ENCODE measurements around the gene TPPP2. TPM values are rescaled to one million over a fixed set of nuclear protein-coding genes. Genes with fewer than 3 reads are reported as not detected.

Gene TPPP2
- total and polyA plus RNA-seq, 2 of the 4 experiments (the other 2 are of a cell fraction) = not detected

DNA sequence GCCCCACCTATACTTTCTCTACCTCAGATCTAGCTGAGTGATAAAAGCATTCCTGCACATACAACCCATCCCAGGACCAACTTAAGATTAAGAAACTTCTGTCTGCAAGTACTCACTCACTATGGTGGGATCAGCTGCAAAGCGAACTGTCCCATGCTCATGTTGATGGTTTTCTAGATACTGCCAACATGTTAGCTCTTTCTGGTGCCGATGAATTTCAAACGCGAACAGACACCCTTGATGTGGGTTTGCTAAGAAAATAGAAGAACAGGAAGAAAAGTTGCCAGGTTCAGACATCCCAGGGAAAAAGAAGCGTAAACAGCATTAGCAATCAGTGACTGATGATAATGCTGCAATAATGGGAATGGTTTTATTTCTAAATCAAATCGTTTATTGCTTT lies 32.5 kb upstream of the TPPP2 start:
- no peak for DNase-seq
- H3K4me3 ChIP-seq (ENCODE audit: insufficient read depth, low read depth, low read length) = no peak overlapping the region
- peaks cover 25% of the 10 kb centered on the region for H3K36me3 ChIP-seq (ENCODE audit: control insufficient read depth, insufficient read depth, low read length)
- H3K23ac ChIP-seq (ENCODE audit: low read depth, low read length) = no peak overlapping the region
- CTCF ChIA-PET = interaction anchor here (0.6 kb wide), 3 partner anchors 65 to 548 kb away, joined by 3 to 6 read pairs (median 4); no protein-coding TSS in a partner anchor
- no peak overlapping the region for H3K56ac ChIP-seq (ENCODE audit: extremely low read depth, insufficient read depth, low read length)
- no peak overlapping the region for H2AK5ac ChIP-seq (ENCODE audit: low read depth, low read length)
- H2AFZ ChIP-seq (replicated peaks; ENCODE audit: low read length, poor library complexity) = no peak overlapping the region
- H2BK120ac ChIP-seq (ENCODE audit: low read depth, low read length) = no peak overlapping the region
- no peak overlapping the region for H2BK20ac ChIP-seq (ENCODE audit: low read depth, low read length)
- no peak overlapping the region for H3K27ac ChIP-seq (ENCODE audit: insufficient read depth, low read length)
- 96% methylated on average over 4 of the region's 6 CpGs; no CpG with 5 or more reads in 1 of the 2 experiments for WGBS, 2 experiments (ENCODE audit: extremely low coverage in 2 of 2, insufficient read length in 1 of 2)
- H3K27me3 ChIP-seq (ENCODE audit: control insufficient read depth, insufficient read depth, low read length) = peaks cover 2% of the 10 kb centered on the region
- H2BK15ac ChIP-seq (ENCODE audit: low read depth, low read length) = no peak overlapping the region
- no peak overlapping the region for H3K4me2 ChIP-seq (ENCODE audit: low read depth, low read length)
- H4K5ac ChIP-seq (ENCODE audit: low read depth, low read length) = no peak overlapping the region
- ATAC-seq (ENCODE audit: low read depth) = no peak
- peaks cover 3% of the 10 kb centered on the region for H3K4me1 ChIP-seq (ENCODE audit: control insufficient read depth, insufficient read depth, low read length)
- H3K9me3 ChIP-seq (ENCODE audit: control insufficient read depth, insufficient read depth, low read length) = no peaks in the 10 kb centered on the region
- H3K79me1 ChIP-seq (ENCODE audit: low read depth in 1 of 2, low read length in 2 of 2) = peaks cover 0 to under 1% of the 10 kb centered on the region in 2 experiments; a peak in 1 of 4 replicates
- BruUV-seq (replicated peaks) = no TSS peak
- no peak overlapping the region for H3K18ac ChIP-seq (ENCODE audit: low read depth, low read length)
- H4K91ac ChIP-seq (ENCODE audit: insufficient read depth, low read depth, low read length) = no peak overlapping the region
- H4K20me1 ChIP-seq (ENCODE audit: insufficient read depth, low read length) = no peaks in the 10 kb centered on the region
- H2BK5ac ChIP-seq (ENCODE audit: low read depth, low read length, poor library complexity, severe bottlenecking) = no peak overlapping the region
- no peak overlapping the region for H3K14ac ChIP-seq (replicated peaks; ENCODE audit: low read depth, low read length)
- intact Hi-C loops (cut with micrococcal nuclease) (no loop called here), in situ Hi-C loops (cut with MboI; ENCODE audit: low sequenced_read_pairs) (loop anchor here (25.0 kb wide), 1 partner anchor 660 kb away; the partner anchor contains the start of genes CCNB1IP1 and PARP2), dilution Hi-C loops (cut with HindIII; ENCODE audit: low sequenced_read_pairs, unreplicated experiment) (no loop called here)
- no peak overlapping the region for H2AK9ac ChIP-seq (replicated peaks; ENCODE audit: low read depth, low read length, poor library complexity)
- POLR2A ChIA-PET (ENCODE audit: unreplicated experiment) = no interaction called here
- no peak overlapping the region for H3K9ac ChIP-seq (ENCODE audit: low read depth, low read length)
- no peaks in the 10 kb centered on the region for H3K9me1 ChIP-seq (ENCODE audit: insufficient read depth, low read length)
- no peak overlapping the region for H4K8ac ChIP-seq (ENCODE audit: low read depth in 2 of 2, low read length in 2 of 2)
- no peak overlapping the region for H3K4ac ChIP-seq (ENCODE audit: low read depth, low read length)
- TF ChIP-seq MAFK (IDR thresholded peaks at IDR 0.05; ENCODE audit: low read depth, low read length) (no peak), FOS (IDR thresholded peaks at IDR 0.05; ENCODE audit: low read depth, low read length) (no peak), RCOR1 (IDR thresholded peaks at IDR 0.05; ENCODE audit: insufficient replicate concordance, low read length) (no peak), CHD1 (IDR thresholded peaks at IDR 0.05; ENCODE audit: low read depth, low read length) (no peak), SMC3 (IDR thresholded peaks at IDR 0.05; ENCODE audit: low read depth, low read length) (no peak), BHLHE40 (IDR thresholded peaks at IDR 0.05; ENCODE audit: low read depth, low read length) (no peak), RFX5 (IDR thresholded peaks at IDR 0.05; ENCODE audit: low read depth, low read length) (no peak), NFE2L2 (IDR thresholded peaks at IDR 0.05; ENCODE audit: low read depth, low read length) (no peak)
- TF ChIP-seq, protein P1, sequence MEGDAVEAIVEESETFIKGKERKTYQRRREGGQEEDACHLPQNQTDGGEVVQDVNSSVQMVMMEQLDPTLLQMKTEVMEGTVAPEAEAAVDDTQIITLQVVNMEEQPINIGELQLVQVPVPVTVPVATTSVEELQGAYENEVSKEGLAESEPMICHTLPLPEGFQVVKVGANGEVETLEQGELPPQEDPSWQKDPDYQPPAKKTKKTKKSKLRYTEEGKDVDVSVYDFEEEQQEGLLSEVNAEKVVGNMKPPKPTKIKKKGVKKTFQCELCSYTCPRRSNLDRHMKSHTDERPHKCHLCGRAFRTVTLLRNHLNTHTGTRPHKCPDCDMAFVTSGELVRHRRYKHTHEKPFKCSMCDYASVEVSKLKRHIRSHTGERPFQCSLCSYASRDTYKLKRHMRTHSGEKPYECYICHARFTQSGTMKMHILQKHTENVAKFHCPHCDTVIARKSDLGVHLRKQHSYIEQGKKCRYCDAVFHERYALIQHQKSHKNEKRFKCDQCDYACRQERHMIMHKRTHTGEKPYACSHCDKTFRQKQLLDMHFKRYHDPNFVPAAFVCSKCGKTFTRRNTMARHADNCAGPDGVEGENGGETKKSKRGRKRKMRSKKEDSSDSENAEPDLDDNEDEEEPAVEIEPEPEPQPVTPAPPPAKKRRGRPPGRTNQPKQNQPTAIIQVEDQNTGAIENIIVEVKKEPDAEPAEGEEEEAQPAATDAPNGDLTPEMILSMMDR (conservative IDR thresholded peaks at IDR 0.05; ENCODE audit: low read depth, low read length) = no peak
- TF ChIP-seq, protein P2, sequence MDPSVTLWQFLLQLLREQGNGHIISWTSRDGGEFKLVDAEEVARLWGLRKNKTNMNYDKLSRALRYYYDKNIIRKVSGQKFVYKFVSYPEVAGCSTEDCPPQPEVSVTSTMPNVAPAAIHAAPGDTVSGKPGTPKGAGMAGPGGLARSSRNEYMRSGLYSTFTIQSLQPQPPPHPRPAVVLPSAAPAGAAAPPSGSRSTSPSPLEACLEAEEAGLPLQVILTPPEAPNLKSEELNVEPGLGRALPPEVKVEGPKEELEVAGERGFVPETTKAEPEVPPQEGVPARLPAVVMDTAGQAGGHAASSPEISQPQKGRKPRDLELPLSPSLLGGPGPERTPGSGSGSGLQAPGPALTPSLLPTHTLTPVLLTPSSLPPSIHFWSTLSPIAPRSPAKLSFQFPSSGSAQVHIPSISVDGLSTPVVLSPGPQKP (IDR thresholded peaks at IDR 0.05; ENCODE audit: borderline replicate concordance, low read depth, low read length) = no peak

Measured in IMR-90 (cell line).